COLO668 (cell line): Measurements from ENCODE around the gene PRDX3.
A peak's percentile ranks its signal among the peaks of the same experiment; 100 is the strongest.
"Not testable (repeated sequence)": the region's sequence is repeated elsewhere in the genome, so short reads cannot be mapped to it uniquely, and the experiment has no call there.

Experiments used
- DNase-seq: peaks from one replicate; lab custom pipeline; 2025; ENCODE audit not compliant: unreplicated experiment; lab: John Stamatoyannopoulos, UW

PRDX3 gene

GRCh38 chr10:119206603-119207365 is 28.2 kb upstream of the PRDX3 start:
- peak; percentile 70 for DNase-seq

GRCh38 chr10:119205894-119206602 is 27.4 kb upstream of the PRDX3 start:
- peak; percentile 32 for DNase-seq

GRCh38 chr10:119203006-119203405 is 24.4 kb upstream of the PRDX3 start:
- no peak for DNase-seq

GRCh38 chr10:119201233-119201632 is 22.6 kb upstream of the PRDX3 start:
- DNase-seq, result no peak

- DNase-seq, result peak; percentile 31
These were observed 20.8 kb upstream of the PRDX3 start for GRCh38 chr10:119199231-119199992.

- DNase-seq, result no peak
These were observed 19.8 kb upstream of the PRDX3 start for GRCh38 chr10:119198438-119198837.

GRCh38 chr10:119197921-119198320 is 19.3 kb upstream of the PRDX3 start:
- no peak for DNase-seq

GRCh38 chr10:119191881-119192280 is 13.3 kb upstream of the PRDX3 start:
- DNase-seq, result no peak

GRCh38 chr10:119190954-119191785 is 12.6 kb upstream of the PRDX3 start:
- DNase-seq, result no peak

- no peak for DNase-seq
These were observed 11.7 kb upstream of the PRDX3 start for GRCh38 chr10:119190353-119190752.

GRCh38 chr10:119189811-119190282 is 11.2 kb upstream of the PRDX3 start:
- DNase-seq, result no peak

- no peak for DNase-seq
These were observed 5.2 kb upstream of the PRDX3 start for GRCh38 chr10:119183664-119184412.

GRCh38 chr10:119180850-119181400 is 2.3 kb upstream of the PRDX3 start:
- not testable (repeated sequence) for DNase-seq

GRCh38 chr10:119177708-119178371 is 772 bp downstream of the PRDX3 start:
- DNase-seq, result no peak

GRCh38 chr10:119176166-119176565 is 2.4 kb downstream of the PRDX3 start:
- DNase-seq, result no peak

GRCh38 chr10:119174109-119174508 is 4.5 kb downstream of the PRDX3 start:
- DNase-seq, result no peak

- DNase-seq, result no peak
These were observed 11.6 kb downstream of the PRDX3 start for GRCh38 chr10:119167041-119167440.

- no peak for DNase-seq
These were observed 12.0 kb downstream of the PRDX3 start for GRCh38 chr10:119166564-119166963.

GRCh38 chr10:119166118-119166500 is 12.5 kb downstream of the PRDX3 start:
- DNase-seq, result no peak
